T-helper 1 cell treated with Interleukin-12 subunit alpha and Interleukin-12 subunit beta and Interleukin-4 antibody, amounts not matched to agents 30 μg/mL and 1 μg/mL, for 36 hours (primary cell): Measurements from ENCODE around the gene TWIST2.

Experiments used
- H3K27ac Mint-ChIP-seq: one replicate; pipeline ENCODE4 v1.8.0; 2021; ENCODE audit warnings: mild to moderate bottlenecking, mixed read lengths
- H3K27me3 Mint-ChIP-seq: one replicate; pipeline ENCODE4 v1.8.0; 2021; ENCODE audit warnings: low read depth, mixed read lengths
- H3K36me3 Mint-ChIP-seq: one replicate; pipeline ENCODE4 v1.8.0; 2021; ENCODE audit warnings: low read depth, mixed read lengths
- H3K4me1 Mint-ChIP-seq: one replicate; pipeline ENCODE4 v1.8.0; 2021; ENCODE audit warnings: low read depth, mixed read lengths
- H3K4me3 Mint-ChIP-seq: one replicate; pipeline ENCODE4 v1.8.0; 2021; ENCODE audit warnings: mild to moderate bottlenecking, moderate library complexity, mixed read lengths
- H3K9me3 Mint-ChIP-seq: one replicate; pipeline ENCODE4 v1.8.0; 2021; ENCODE audit warnings: mixed read lengths

The TWIST2 gene

GRCh38 chr2:238869293-238870124 lies 21.6 kb downstream of the TWIST2 start:
- Mint-ChIP-seq H3K9me3 (no peaks in the 10 kb centered on the region), H3K4me1 (no peaks in the 10 kb centered on the region), H3K27me3 (no peaks in the 10 kb centered on the region), H3K36me3 (no peaks in the 10 kb centered on the region), H3K4me3 (no peak overlapping the region), H3K27ac (peak overlapping the region; percentile 2)

- H3K4me3 Mint-ChIP-seq = no peak overlapping the region
- H3K9me3 Mint-ChIP-seq = no peaks in the 10 kb centered on the region
- no peaks in the 10 kb centered on the region for H3K27me3 Mint-ChIP-seq
- H3K36me3 Mint-ChIP-seq = no peaks in the 10 kb centered on the region
- H3K4me1 Mint-ChIP-seq = no peaks in the 10 kb centered on the region
- no peak overlapping the region for H3K27ac Mint-ChIP-seq
Measured at GRCh38 chr2:238870261-238870660, 22.4 kb downstream of the TWIST2 start.

GRCh38 chr2:238872026-238872425 lies 24.1 kb downstream of the TWIST2 start:
- no peaks in the 10 kb centered on the region for H3K4me1 Mint-ChIP-seq
- H3K36me3 Mint-ChIP-seq = no peaks in the 10 kb centered on the region
- H3K4me3 Mint-ChIP-seq = no peak overlapping the region
- no peaks in the 10 kb centered on the region for H3K27me3 Mint-ChIP-seq
- H3K27ac Mint-ChIP-seq = no peak overlapping the region
- H3K9me3 Mint-ChIP-seq = no peaks in the 10 kb centered on the region

GRCh38 chr2:238872628-238873380 lies 24.9 kb downstream of the TWIST2 start:
- Mint-ChIP-seq H3K4me3 (no peak overlapping the region), H3K36me3 (no peaks in the 10 kb centered on the region), H3K4me1 (no peaks in the 10 kb centered on the region), H3K27ac (no peak overlapping the region), H3K9me3 (no peaks in the 10 kb centered on the region), H3K27me3 (no peaks in the 10 kb centered on the region)

DNA sequence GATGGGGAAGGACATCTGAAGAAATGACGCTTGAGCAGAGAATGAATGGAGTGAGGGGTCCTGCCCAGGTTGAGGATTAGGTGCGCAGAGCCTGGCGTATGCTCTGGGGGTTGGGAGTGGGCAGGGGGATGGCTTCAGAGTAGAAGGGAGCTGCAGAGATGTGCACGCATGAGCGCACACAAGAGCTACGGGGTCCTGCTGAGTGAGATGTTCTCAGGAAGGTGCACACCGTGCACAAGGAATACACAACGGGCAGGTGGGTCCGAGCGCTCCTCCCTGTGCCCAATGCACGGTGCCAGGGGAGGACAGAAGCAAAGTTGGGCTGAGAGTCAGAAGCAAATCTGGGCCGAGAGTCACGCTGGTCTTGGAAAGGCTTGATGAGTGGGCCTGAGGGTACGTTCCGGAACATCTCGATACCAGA lies 25.5 kb downstream of the TWIST2 start:
- Mint-ChIP-seq H3K9me3 (no peaks in the 10 kb centered on the region), H3K4me3 (no peak overlapping the region), H3K36me3 (no peaks in the 10 kb centered on the region), H3K27me3 (no peaks in the 10 kb centered on the region), H3K4me1 (no peaks in the 10 kb centered on the region), H3K27ac (no peak overlapping the region)

DNA sequence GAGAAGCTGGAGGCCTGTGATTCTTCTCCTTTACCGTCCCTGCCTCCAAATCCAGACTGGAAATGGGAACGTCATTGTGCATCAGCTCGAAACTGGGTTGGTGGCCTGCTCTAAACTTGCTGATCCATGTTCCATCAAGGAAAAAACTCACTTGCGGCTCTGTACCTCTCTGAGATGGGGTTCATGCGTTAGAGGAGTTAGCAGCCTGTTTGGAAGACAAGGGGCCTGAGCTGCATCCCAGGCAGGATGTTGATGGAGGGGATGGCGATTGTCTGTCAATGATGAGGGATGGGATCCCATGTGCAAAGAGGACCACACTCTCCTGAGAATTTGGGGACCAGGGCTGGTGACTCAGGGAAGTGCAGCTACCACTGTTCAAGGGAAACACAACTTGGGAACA lies 26.0 kb downstream of the TWIST2 start:
- Mint-ChIP-seq H3K4me1 (no peaks in the 10 kb centered on the region), H3K4me3 (no peak overlapping the region), H3K36me3 (no peaks in the 10 kb centered on the region), H3K27me3 (no peaks in the 10 kb centered on the region), H3K9me3 (no peaks in the 10 kb centered on the region), H3K27ac (no peak overlapping the region)

DNA sequence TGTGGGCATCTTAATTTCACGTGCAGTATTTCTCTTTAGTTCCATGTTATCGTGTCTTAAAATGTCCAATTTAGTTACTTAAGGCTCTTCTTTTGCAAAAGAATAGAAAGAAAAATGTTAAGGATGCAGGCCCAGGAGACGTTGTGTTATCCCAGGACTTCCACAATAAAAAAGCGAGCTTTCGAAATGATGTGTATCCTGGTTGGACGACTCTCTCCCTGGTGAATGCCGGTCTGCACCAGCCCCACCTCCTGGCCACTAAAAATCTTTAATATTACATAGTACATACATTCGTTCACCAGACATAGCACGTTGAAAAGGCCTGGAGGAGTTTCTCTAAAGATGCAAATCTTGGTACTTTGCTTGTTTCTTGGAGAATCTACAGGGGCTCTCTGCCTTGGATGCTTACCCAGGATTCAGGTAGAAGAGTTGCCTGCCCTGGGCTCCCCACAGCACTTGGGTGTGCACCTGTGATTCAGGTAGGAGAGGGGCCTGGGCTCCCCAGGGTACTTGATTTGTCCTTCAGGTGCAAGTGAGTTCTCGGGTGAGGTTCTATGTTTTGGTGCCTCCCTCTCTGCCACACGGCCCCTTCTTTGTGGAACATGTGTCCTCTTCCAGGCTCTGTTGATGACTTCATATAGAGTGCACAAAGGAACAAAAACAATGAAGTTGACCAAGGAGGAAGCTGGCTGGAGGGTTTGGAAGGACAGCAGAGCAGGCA lies 26.6 kb downstream of the TWIST2 start:
- Mint-ChIP-seq H3K4me1 (no peaks in the 10 kb centered on the region), H3K36me3 (no peaks in the 10 kb centered on the region), H3K4me3 (no peak overlapping the region), H3K27me3 (no peaks in the 10 kb centered on the region), H3K27ac (no peak overlapping the region), H3K9me3 (no peaks in the 10 kb centered on the region)

- Mint-ChIP-seq H3K4me3 (no peak overlapping the region), H3K4me1 (no peaks in the 10 kb centered on the region), H3K36me3 (no peaks in the 10 kb centered on the region), H3K27me3 (no peaks in the 10 kb centered on the region), H3K27ac (no peak overlapping the region), H3K9me3 (no peaks in the 10 kb centered on the region)
Measured at GRCh38 chr2:238875101-238875470, 27.2 kb downstream of the TWIST2 start.

GRCh38 chr2:238875471-238876231 lies 27.8 kb downstream of the TWIST2 start:
- H3K27me3 Mint-ChIP-seq = no peaks in the 10 kb centered on the region
- no peak overlapping the region for H3K4me3 Mint-ChIP-seq

GRCh38 chr2:238876232-238876630 lies 28.3 kb downstream of the TWIST2 start:
- H3K9me3 Mint-ChIP-seq = no peaks in the 10 kb centered on the region
- no peak overlapping the region for H3K27ac Mint-ChIP-seq
- no peaks in the 10 kb centered on the region for H3K4me1 Mint-ChIP-seq
- no peak overlapping the region for H3K4me3 Mint-ChIP-seq
- no peaks in the 10 kb centered on the region for H3K36me3 Mint-ChIP-seq
- no peaks in the 10 kb centered on the region for H3K27me3 Mint-ChIP-seq

More at GRCh38 chr2:238875471-238876231, 27.8 kb downstream of the TWIST2 start:
- Mint-ChIP-seq H3K4me1 (no peaks in the 10 kb centered on the region), H3K36me3 (no peaks in the 10 kb centered on the region), H3K9me3 (no peaks in the 10 kb centered on the region), H3K27ac (no peak overlapping the region)

DNA sequence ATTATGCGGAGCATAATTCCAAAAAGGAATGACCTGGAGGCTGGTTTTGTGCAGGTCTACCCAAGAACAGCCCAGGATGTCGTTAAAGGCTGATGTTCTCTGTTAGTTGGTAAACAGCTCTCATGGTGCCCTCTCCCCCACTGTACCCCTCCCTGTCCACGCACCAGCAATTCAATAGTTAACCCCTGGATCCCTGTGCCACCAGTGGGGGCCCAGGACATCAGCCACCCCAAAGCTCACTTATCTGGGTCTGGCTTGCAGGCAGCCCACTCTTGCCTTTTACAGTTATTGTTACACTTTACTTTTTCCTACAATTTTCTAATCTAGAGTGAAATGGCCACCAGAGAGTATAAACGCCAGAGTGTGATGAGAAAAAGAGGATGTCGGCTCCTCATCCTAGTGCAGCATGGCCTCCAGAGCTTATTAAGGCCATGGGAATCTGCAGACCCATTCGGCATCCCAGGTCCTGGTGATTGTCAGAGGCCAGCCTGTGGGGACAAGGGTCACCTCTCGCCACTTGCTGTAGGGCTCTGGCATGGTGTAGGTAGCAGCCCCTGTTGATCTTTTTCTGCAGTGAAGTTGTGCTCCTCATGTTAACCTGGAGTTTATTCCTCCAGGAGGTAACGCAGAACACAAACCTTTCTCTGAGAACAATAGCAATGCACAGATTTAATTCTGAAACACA lies 30.3 kb downstream of the TWIST2 start:
- Mint-ChIP-seq H3K27me3 (no peaks in the 10 kb centered on the region), H3K27ac (no peak overlapping the region), H3K4me3 (no peak overlapping the region), H3K36me3 (no peaks in the 10 kb centered on the region), H3K9me3 (no peaks in the 10 kb centered on the region), H3K4me1 (no peaks in the 10 kb centered on the region)

- Mint-ChIP-seq H3K9me3 (no peaks in the 10 kb centered on the region), H3K4me1 (no peaks in the 10 kb centered on the region), H3K27ac (no peak overlapping the region), H3K36me3 (no peaks in the 10 kb centered on the region), H3K27me3 (no peaks in the 10 kb centered on the region), H3K4me3 (no peak overlapping the region)
Measured at GRCh38 chr2:238879043-238879442, 31.2 kb downstream of the TWIST2 start.

DNA sequence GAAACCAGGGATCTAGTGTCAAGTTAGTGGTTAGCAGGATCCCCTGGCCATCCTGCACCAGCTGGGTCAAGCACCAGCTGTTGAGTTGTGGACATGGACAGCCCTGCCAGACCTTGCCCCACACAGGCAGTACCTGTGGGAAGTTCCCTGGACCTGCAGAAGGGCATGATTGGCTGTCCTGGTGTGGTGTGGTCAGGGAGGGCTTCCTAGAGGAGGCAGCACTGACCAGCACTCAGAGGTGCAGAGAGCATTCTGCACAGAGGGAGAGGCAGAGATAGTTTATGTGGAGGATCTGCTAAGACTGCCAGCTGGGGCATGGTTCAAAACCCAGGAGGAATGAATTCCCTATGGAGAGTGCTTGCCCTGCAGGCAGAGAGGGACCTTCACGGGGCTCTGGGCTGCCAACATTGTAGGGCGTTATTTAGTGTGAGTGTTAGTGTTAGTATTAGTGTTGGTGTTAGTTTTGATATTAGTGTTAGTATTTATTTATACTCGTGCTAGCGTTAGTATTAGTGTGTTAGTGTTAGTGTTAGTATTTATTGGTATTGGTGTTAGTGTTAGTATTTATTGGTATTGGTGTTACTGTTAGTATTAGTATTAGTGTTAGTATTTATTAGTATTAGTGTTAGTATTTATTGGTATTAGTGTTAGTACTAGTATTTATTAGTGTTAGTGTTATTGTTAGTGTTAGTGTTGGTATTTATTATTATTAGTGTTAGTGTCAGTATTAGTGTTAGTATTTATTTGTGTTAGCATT lies 31.9 kb downstream of the TWIST2 start:
- Mint-ChIP-seq H3K36me3 (no peaks in the 10 kb centered on the region), H3K27ac (no peak overlapping the region), H3K9me3 (no peaks in the 10 kb centered on the region), H3K27me3 (no peaks in the 10 kb centered on the region), H3K4me3 (no peak overlapping the region), H3K4me1 (no peaks in the 10 kb centered on the region)
